Endothelial cell of umbilical vein (primary cell): ENCODE measurements around the gene ZNF626. TPM values are rescaled to one million over a fixed set of nuclear protein-coding genes. Genes with fewer than 3 reads are reported as not detected.

ENCODE experiments used
- BruUV-seq: library from RNA; stranded (reverse); fragments of 400-500 nt; replicated peaks from 2 replicates; lab custom pipeline; 2021; lab: Mats Ljungman, UMichigan
- CTCF ChIA-PET: fragments of 300-600, 350-600 bp; sonication (Branson Sonifier 250); formaldehyde crosslinking; loops from one replicate; lab custom pipeline; 2021; ENCODE audit warnings: antibody characterized with exemption, inconsistent platforms; lab: Charles Lee
- POLR2A ChIA-PET: fragments of 300-600, 350-600 bp; sonication (Branson Sonifier 250); formaldehyde crosslinking; loops from one replicate; lab custom pipeline; 2021; ENCODE audit warnings: antibody characterized with exemption, inconsistent platforms; lab: Charles Lee
- DNase-seq: peaks from one replicate; pipeline ENCODE4 v3.0.0-alpha.2; 2011; ENCODE audit warnings: low read depth, low spot score
- FAIRE-seq: peaks from 2 replicates; lab custom pipeline; 2011; peaks lifted over from hg19 to GRCh38; lab: Jason Lieb, UNC
- H2AFZ ChIP-seq: 2 replicates; pipeline ENCODE4 v1.6.0; 2012; ENCODE audit warnings: low read depth, low read length, control low read depth, inconsistent platforms
- H3K27ac ChIP-seq: 2 replicates; pipeline ENCODE4 v1.5.1; 2011; ENCODE audit warnings: low read depth, mild to moderate bottlenecking, control low read depth, low read length, moderate library complexity; ENCODE audit not compliant: insufficient read depth
- H3K27me3 ChIP-seq, 2 experiments: 2 replicates each; pipeline versions ENCODE4 v1.6.0 to v1.6.1; 2011; ENCODE audit warnings: low read length in 2 of 2, mixed read lengths in 1 of 2; ENCODE audit not compliant: control insufficient read depth in 2 of 2, insufficient read depth in 2 of 2
- H3K36me3 ChIP-seq, 2 experiments: 2 replicates in 1 of 2; 3 replicates in 1 of 2; pipeline ENCODE4 v1.5.1; 2011; ENCODE audit warnings: low read length in 2 of 2, mild to moderate bottlenecking in 1 of 2, moderate library complexity in 1 of 2; ENCODE audit not compliant: control insufficient read depth in 2 of 2, insufficient read depth in 2 of 2; ENCODE audit errors: extremely low read depth in 1 of 2
- H3K4me1 ChIP-seq: 3 replicates; pipeline ENCODE4 v1.5.1; 2011; ENCODE audit warnings: mild to moderate bottlenecking, low read length; ENCODE audit not compliant: control insufficient read depth, insufficient read depth; ENCODE audit errors: extremely low read depth
- H3K4me2 ChIP-seq: 2 replicates; pipeline ENCODE4 v1.6.1; 2011; ENCODE audit warnings: low read length, control low read depth, mixed read lengths; ENCODE audit not compliant: insufficient read depth
- H3K4me3 ChIP-seq, 3 experiments: fragments of 200-600 bp in 1 of 3; sonication (generic), shearing (Covaris generic) in 1 of 3; replicated peaks in 1 of 3; 2 replicates each; pipeline ENCODE4 v1.5.1; 2011 to 2016; ENCODE audit warnings: control low read depth in 3 of 3, low read length in 3 of 3, mild to moderate bottlenecking in 2 of 3, inconsistent platforms in 1 of 3, low read depth in 1 of 3, moderate library complexity in 1 of 3; ENCODE audit not compliant: insufficient read depth in 1 of 3
- H3K79me2 ChIP-seq: 2 replicates; pipeline ENCODE4 v1.6.0; 2012; ENCODE audit warnings: low read length, inconsistent platforms; ENCODE audit not compliant: control insufficient read depth, insufficient read depth
- H3K9ac ChIP-seq: replicated peaks from 2 replicates; pipeline ENCODE3; 2011; ENCODE audit warnings: low read length, control low read depth; ENCODE audit not compliant: insufficient read depth; ENCODE audit errors: extremely low read depth
- H3K9me1 ChIP-seq: replicated peaks from 3 replicates; pipeline ENCODE4 v1.6.0; 2011; ENCODE audit warnings: mild to moderate bottlenecking, low read length; ENCODE audit not compliant: control insufficient read depth, insufficient read depth; ENCODE audit errors: extremely low read depth
- H3K9me3 ChIP-seq: replicated peaks from 2 replicates; pipeline ENCODE4 v1.5.1; 2012; ENCODE audit warnings: low read length, inconsistent platforms; ENCODE audit not compliant: control insufficient read depth, insufficient read depth
- H4K20me1 ChIP-seq: replicated peaks from 2 replicates; pipeline ENCODE3; 2011; ENCODE audit warnings: mild to moderate bottlenecking, low read length; ENCODE audit not compliant: control insufficient read depth, insufficient read depth; ENCODE audit errors: extremely low read depth
- CTCF ChIP-seq, 2 donors: IDR thresholded peaks; 1 replicate in 1 of 2; 2 replicates in 1 of 2; pipeline ENCODE4 v1.5.1; 2011; ENCODE audit warnings: low read length in 2 of 2, mild to moderate bottlenecking in 2 of 2, moderate library complexity in 2 of 2, control low read depth in 1 of 2, inconsistent platforms in 1 of 2, low read depth in 1 of 2; ENCODE audit not compliant: insufficient read depth in 1 of 2; ENCODE audit errors: extremely low read depth in 1 of 2
- EZH2 ChIP-seq: IDR thresholded peaks from 2 replicates; pipeline ENCODE4 v1.6.1; 2012; ENCODE audit warnings: borderline replicate concordance, low read depth, mild to moderate bottlenecking, moderate library complexity, low read length, inconsistent platforms; ENCODE audit not compliant: severe bottlenecking
- FOS ChIP-seq: IDR thresholded peaks from 2 replicates; pipeline ENCODE4 v1.6.1; 2011; ENCODE audit warnings: mild to moderate bottlenecking, low read length, moderate library complexity, borderline replicate concordance; ENCODE audit not compliant: insufficient read depth
- GATA2 ChIP-seq: IDR thresholded peaks from 2 replicates; pipeline ENCODE4 v1.7.0; 2011; ENCODE audit warnings: low read depth, mild to moderate bottlenecking, moderate library complexity, mixed read lengths, low read length; ENCODE audit not compliant: insufficient read length, insufficient read depth
- JUN ChIP-seq: IDR thresholded peaks from 2 replicates; pipeline ENCODE4 v1.6.1; 2011; ENCODE audit warnings: borderline replicate concordance, low read depth; ENCODE audit not compliant: insufficient read length, insufficient read depth
- MAX ChIP-seq: IDR thresholded peaks from 2 replicates; pipeline ENCODE4 v1.6.1; 2011; ENCODE audit not compliant: insufficient read depth, insufficient read length
- MYC ChIP-seq: IDR thresholded peaks from one replicate; pipeline ENCODE4 v1.6.1; 2011; ENCODE audit warnings: mild to moderate bottlenecking, low read depth, low read length
- POLR2A ChIP-seq: IDR thresholded peaks from 2 replicates; pipeline ENCODE4 v1.6.1; 2012; ENCODE audit warnings: low read depth, mild to moderate bottlenecking, control low read depth, low read length
- POLR2AphosphoS5 ChIP-seq: IDR thresholded peaks from 2 replicates; pipeline ENCODE4 v1.6.1; 2012; ENCODE audit warnings: low read depth, mild to moderate bottlenecking, control low read depth, low read length, moderate library complexity; ENCODE audit not compliant: insufficient read depth
- dilution Hi-C: fragments of 300-500 bp; cut with MboI; formaldehyde crosslinking; loops from one replicate; pipeline ENCODE4 v1.15.0; 2019; ENCODE audit warnings: low sequenced_read_pairs; ENCODE audit not compliant: extremely low pct_ligation_motif_present
- intact Hi-C: fragments of 100-400 bp; cut with micrococcal nuclease; formaldehyde crosslinking; loops from one replicate; pipeline ENCODE4 v1.10.0; 2022
- polyA plus RNA-seq, 4 experiments: library from polyadenylated mRNA; depleted of rRNA in 3 of 4; stranded (reverse) in 3 of 4; unstranded in 1 of 4; fragments of >200 nt; gene quantifications; 2 replicates each; pipeline versions ENCODE4 v1.2.1 to v1.2.3, GENCODE V29; 2011 to 2012; ENCODE audit warnings: missing spikeins in 1 of 4
- total RNA-seq: library from RNA; stranded (reverse); gene quantifications from 2 replicates; pipeline ENCODE4 v1.2.3, GENCODE V29; 2021

ZNF626 gene
- total and polyA plus RNA-seq, 2 donors (not counting 3 experiments of a cell fraction or from before 2014, with no cell fraction given): 2.2 to 7.7 TPM

- dilution Hi-C loops: no loop called here
- FAIRE-seq: no peak
Measured at GRCh38 chr19:20662421-20663105, 1.2 kb upstream of the ZNF626 start.

More at GRCh38 chr19:20662421-20663105, 1.2 kb upstream of the ZNF626 start:
- no peak overlapping the region for H3K27ac ChIP-seq
- intact Hi-C loops: no loop called here
- H4K20me1 ChIP-seq: no peaks in the 10 kb centered on the region
- H3K4me1 ChIP-seq: no peaks in the 10 kb centered on the region
- DNase-seq: no peak
- H3K4me3 ChIP-seq: no peak overlapping the region
- H3K27me3 ChIP-seq: no peaks in the 10 kb centered on the region
- POLR2A ChIA-PET: no interaction called here
- H3K79me2 ChIP-seq: peaks cover 11% of the 10 kb centered on the region
- H3K9me1 ChIP-seq: no peaks in the 10 kb centered on the region
- peaks cover 0 to 3% of the 10 kb centered on the region in 2 experiments for H3K36me3 ChIP-seq
- H3K4me2 ChIP-seq: no peak overlapping the region
- no peaks in the 10 kb centered on the region for H3K9me3 ChIP-seq
- no peak overlapping the region for H2AFZ ChIP-seq
- CTCF ChIA-PET: no interaction called here
- no TSS peak for BruUV-seq
- TF ChIP-seq POLR2A (no peak), MYC (no peak), POLR2AphosphoS5 (no peak), EZH2 (no peak), MAX (no peak), JUN (no peak), FOS (no peak), GATA2 (no peak), CTCF (IDR thresholded peaks at IDR 0.05; ENCODE audit: extremely low read depth in 1 of 2, insufficient read depth in 1 of 2, low read depth in 1 of 2, low read length in 2 of 2) (no peak)
- H3K9ac ChIP-seq: no peak overlapping the region
